ENCODE data around the gene ZNF45.
"Not testable (repeated sequence)": the region's sequence is repeated elsewhere in the genome, so short reads cannot be mapped to it uniquely, and the experiment has no call there.

ZNF45 gene

DNA sequence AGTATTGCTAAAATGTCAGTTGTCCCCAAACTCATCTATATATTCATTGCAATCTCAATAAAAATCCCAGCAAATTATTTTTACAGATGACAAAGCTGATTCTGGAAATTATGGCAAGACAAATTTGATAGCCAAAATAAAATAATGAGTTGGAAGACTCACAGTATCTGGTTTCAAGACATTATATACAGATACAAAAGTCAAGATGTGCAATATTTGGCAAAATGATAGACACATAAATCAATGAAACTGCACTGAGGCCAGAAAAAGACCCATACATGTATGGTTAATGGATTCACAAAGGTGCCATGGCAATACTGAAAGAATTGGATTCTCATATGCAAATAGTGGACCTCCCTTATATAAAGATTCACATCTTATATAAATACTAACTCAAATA is 24.2 kb downstream of the ZNF45 start:
- no peak for DNase-seq

DNA sequence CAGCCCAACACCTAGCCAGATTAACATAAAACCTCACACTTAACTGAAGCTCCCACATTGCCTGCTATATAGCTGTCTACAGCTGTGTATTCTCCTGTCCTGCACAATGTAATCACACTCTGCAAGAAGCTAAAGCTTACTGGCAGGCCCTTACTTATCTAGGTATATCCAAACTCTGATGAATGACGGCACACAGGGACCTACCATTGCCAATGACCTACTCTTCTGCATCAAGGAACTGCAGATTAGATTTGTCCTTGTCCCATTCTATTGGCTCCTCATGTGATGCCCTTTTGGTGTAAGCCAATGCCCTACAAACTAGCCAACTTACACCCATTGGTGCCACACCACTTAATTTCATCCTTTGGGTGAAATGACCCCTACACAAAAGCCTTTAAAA is 26.4 kb downstream of the ZNF45 start:
- DNase-seq: no peak

DNA sequence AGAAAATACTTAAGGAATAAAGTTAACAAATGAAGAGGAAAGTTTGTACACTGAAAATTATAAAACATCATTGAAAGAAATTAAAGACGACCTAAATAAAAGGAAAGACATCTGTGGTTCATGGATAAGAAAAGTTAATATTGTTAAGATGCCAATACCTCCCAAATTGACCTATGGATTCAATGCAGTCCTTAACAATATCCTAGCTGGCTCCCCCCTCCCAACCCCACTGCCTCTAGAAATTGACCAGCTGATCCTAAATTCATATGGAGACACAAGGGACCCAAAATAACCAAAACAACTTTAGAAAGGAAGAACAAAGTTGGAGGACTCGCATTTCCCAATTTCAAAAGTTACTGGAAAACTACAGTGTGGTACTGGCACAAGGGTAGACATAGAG is 28.3 kb downstream of the ZNF45 start:
- DNase-seq: no peak

DNA sequence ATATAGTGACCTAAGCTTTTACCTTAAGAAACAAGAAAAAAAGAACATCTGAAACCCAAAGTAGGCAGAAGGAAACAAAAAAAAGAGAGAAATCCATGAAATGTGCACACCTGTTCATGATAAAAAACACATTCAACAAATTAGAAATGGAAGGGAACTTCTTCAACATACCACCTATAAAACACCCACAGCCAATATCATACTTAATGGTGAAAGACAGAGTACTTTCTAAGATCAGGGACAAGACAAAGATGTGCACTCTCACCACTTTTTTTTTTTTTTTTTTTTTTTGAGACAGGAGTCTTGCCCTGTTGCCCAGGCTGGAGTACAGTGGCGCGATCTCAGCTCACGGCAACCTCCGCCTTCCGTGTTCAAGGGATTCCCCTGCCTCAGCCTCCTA is 29.2 kb downstream of the ZNF45 start:
- DNase-seq: no peak

DNA sequence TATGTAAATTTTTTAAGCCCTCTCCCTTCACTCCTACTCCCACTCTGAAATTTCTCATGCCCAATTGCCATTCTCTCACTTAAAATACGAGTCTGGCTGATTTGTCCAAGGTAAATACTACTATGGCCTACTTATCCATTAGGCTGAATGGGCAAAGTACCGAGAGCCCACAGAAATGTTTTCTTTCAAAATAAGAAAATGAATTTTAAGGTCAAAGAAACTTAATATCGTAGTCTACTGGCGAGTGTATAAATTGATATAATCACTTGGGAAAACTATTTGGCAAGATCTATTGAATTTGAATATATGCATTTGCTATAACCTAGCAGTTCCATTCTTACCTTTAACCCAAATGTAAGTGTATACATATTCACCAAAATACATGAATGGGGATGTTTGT is 32.7 kb downstream of the ZNF45 start:
- DNase-seq: no peak

DNA sequence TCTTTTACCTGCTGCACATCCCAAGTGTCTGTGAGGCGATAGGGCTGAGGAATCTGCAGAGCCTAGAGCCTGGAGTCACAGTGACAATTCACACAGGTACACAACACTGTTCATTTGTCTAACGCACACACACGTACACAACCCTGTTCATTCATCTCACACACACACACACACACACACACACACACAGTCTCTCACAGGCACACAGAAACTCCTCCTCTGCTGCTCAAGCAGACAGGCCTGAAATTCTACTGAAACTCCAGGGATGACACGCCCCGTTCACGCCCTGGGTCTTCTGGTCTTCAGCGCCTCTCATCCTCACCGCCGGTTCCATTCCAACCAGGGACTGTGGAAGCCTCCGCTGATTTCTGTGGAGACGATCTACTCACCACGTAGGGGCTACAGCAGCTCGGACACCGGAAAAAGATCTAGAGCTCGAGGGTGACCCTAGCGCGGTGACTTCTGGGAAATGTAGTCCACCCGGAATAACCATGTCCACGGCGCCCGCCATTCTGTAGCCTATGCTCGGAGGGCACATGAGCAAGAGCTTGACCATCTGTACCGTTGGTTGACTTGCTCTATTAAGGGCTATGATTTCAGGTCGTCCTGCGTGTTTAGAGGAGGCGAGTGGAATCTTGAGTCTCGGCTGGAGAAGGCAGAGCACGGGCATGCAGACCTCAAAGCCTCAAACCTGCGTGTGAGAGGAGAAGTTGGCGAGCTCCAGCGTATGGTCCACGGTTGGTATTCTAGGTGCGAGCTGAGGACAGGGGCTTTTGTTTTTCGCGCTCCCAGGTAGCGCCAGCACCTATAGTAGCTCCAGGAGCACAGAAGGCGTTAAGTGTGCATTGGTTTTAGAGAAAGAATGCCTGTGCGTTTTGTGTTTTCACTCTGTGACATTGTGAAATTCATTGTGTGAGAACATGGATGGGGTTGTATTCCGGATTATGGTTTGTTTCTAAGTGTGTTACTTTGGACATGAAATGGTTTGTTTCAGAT is 33.4 kb downstream of the ZNF45 start:
- peak; percentile 66 to 73 for DNase-seq

DNA sequence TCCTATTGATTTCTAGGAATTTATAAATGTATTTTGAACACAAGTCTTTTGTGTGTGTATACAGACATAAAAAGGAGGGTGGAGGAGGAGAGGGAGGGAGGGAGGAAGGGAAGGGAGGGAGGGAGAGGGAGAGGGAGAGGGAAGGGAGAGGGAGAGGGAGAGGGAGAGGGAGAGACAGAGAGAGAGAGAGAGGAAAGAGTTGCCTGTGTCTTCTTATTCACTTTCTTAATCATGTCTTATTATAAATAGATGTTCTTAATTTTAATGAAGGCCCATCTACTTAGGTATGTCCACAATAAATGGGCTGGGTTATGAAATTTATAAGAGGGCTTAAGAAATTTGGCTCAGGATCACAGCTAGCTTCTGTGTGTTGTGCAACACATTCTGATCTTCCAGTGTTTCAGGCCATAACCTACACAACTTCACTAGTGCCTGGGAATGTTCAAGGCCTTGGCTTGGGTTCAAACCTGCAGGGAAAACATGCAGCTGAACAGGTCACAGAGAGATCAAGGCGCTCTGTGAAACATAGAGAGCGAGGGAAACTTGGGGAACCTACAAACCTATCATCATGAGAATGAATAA is 39.3 kb downstream of the ZNF45 start:
- DNase-seq: no peak

DNA sequence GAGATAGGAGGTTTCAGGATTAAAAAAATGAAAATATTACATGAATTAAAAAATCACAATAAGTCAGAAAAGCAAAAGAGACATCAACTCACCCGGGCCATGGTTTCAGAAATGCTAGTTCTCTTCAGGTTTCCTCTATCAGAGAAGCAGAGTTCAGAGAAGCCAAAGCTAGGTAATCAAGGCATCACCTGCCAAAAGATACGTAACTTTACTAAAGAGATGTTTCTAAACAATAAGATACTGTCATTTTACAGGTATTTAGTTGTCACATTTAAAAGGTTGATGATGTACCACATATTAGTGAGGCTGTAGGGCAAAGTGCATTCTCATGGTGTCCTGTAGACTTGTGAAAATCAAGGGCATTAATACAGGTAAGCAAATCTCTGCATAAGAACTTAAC is 51.2 kb downstream of the ZNF45 start, which contains the start of gene ZNF404:
TSS of gene ZNF404 (minus strand) at position 101 of the 400 bp plus-strand sequence.
- DNase-seq: no peak

DNA sequence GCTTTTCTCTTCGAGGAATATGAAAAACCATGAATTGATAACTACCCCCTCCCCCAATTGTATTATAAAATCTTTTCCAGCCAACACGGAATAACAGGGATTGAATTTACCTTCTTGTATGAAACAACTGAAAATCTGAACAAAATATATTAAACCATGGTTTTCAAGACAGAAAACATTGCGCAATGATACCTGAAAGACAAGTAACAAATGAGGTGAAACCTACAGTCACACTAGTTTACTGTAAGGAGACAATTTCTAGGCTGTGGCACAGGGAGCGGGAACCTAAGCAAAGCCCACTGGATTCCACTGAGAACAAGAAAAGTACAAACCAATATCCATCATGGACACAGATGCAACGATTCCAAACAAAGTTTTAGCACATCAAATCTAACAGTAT is 54.6 kb downstream of the ZNF45 start:
- DNase-seq: no peak

DNA sequence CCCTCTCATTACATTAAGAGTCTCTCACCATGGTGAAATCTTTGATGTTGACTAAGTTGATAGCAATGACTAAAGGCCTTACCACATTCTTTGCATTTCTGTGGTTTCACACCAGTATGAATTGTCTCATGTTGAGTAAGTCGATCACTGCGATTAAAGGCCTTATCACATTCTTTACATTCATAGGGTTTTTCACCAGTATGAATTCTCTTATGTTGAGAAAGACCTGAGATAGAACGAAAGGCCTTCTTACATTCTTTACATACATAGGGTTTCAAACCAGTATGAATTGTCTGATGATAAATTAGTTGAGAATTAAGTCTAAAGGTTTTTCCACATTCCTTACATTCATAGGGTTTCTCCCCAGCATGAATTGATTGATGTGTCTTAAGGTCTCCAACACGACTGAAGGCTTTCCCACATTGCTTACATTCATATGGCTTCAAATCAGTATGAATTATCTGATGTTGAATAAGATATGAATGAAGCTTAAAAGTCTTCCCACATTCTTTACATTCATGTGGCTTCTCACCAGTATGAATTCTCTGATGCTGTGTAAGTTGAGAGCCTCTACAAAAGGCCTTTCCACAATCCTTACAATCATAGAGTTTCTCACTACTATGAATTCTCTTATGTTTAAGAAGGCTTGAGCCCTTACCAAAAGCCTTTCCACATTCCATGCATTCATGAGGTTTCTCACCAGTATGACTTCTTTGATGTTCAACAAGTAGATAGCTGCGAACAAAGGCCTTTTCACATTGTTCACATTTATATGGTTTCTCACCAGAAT is 62.3 kb downstream of the ZNF45 start:
- DNase-seq: no peak

DNA sequence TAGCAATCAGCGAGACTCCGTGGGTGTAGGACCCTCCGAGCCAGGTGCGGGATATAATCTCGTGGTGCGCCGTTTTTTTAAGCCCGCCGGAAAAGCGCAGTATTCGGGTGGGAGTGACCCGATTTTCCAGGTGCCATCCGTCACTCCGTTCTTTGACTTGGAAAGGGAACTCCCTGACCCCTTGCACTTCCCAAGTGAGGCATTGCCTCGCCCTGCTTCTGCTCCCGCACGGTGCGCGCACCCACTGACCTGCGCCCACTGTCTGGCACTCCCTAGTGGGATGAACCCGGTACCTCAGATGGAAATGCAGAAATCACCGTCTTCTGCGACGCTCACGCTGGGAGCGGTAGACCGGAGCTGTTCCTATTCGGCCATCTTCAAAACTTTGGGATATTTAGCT is 68.2 kb downstream of the ZNF45 start:
- not testable (repeated sequence) for DNase-seq
